Measurements from ENCODE around the gene RCBTB1. TPM values are rescaled to one million over a fixed set of nuclear protein-coding genes. Genes with fewer than 3 reads are reported as not detected.

RCBTB1 gene
- total and polyA plus RNA-seq, 10 donors = 10.0 to 30.9 (median 25.5) TPM

- H3K4me1 ChIP-seq = peaks cover 0 to 8% (median 0%) of the 10 kb centered on the region in 6 donors
- DNase-seq = no peak
Measured at GRCh38 chr13:49546561-49546960, 38.8 kb downstream of the RCBTB1 start.

GRCh38 chr13:49545661-49546060, 39.7 kb downstream of the RCBTB1 start:
- H3K27ac ChIP-seq = no peak overlapping the region
- H3K4me3 ChIP-seq = no peak overlapping the region
- peaks cover 0 to 98% (median 29%) of the 10 kb centered on the region in 6 donors for H3K36me3 ChIP-seq
- intact Hi-C loops (cut with DNase I; ENCODE audit: low total_unique reads) = no loop called here
- DNase-seq = no peak
- no peaks in the 10 kb centered on the region for H3K27me3 ChIP-seq (replicated peaks in 1 of 7)
- TF ChIP-seq POLR2AphosphoS5 (IDR thresholded peaks at IDR 0.05) (no peak), POLR2A (IDR thresholded peaks at IDR 0.05) (no peak), CTCF (IDR thresholded peaks at IDR 0.05 in 8 of 11, conservative IDR thresholded peaks at IDR 0.05 in 3 of 11) (no peak)
- H3K4me1 ChIP-seq = peaks cover 0 to 7% (median 6%) of the 10 kb centered on the region in 6 donors
- 92 to 99% (median 95%) methylated on average over 4 of the region's 4 CpGs for WGBS, 5 donors
- H3K9me3 ChIP-seq = no peaks in the 10 kb centered on the region

More at GRCh38 chr13:49546561-49546960, 38.8 kb downstream of the RCBTB1 start:
- TF ChIP-seq POLR2A (IDR thresholded peaks at IDR 0.05) = no peak
- intact Hi-C loops (cut with DNase I; ENCODE audit: low total_unique reads) = no loop called here
- Histone ChIP-seq H3K36me3 (peaks cover 0 to 98% (median 29%) of the 10 kb centered on the region in 6 donors), H3K27ac (no peak overlapping the region), H3K4me3 (no peak overlapping the region), H3K9me3 (no peaks in the 10 kb centered on the region), H3K27me3 (replicated peaks in 1 of 7) (no peaks in the 10 kb centered on the region)
- WGBS, 5 donors = 90 to 98% (median 96%) methylated on average over 9 of the region's 9 CpGs

GRCh38 chr13:49543656-49544055, 41.7 kb downstream of the RCBTB1 start:
- H3K4me1 ChIP-seq = peaks cover 11 to 25% (median 16%) of the 10 kb centered on the region in 6 donors
- DNase-seq = no peak
- TF ChIP-seq POLR2AphosphoS5 (IDR thresholded peaks at IDR 0.05) = no peak
- TF ChIP-seq CTCF (IDR thresholded peaks at IDR 0.05 in 8 of 11, conservative IDR thresholded peaks at IDR 0.05 in 3 of 11) = no peak
- TF ChIP-seq POLR2A (IDR thresholded peaks at IDR 0.05) = no peak
- H3K27me3 ChIP-seq (replicated peaks in 1 of 7) = no peaks in the 10 kb centered on the region
- no peak overlapping the region for H3K27ac ChIP-seq
- intact Hi-C loops (cut with DNase I; ENCODE audit: low total_unique reads) = no loop called here
- H3K36me3 ChIP-seq = peaks cover 0 to 97% (median 14%) of the 10 kb centered on the region in 6 donors
- H3K9me3 ChIP-seq = no peaks in the 10 kb centered on the region
- WGBS, 5 donors = 95 to 99% (median 98%) methylated on average over 3 of the region's 3 CpGs
- no peak overlapping the region for H3K4me3 ChIP-seq

GRCh38 chr13:49540552-49540951, 44.8 kb downstream of the RCBTB1 start:
- H3K27me3 ChIP-seq (replicated peaks in 1 of 7) = no peaks in the 10 kb centered on the region
- DNase-seq = no peak
- H3K4me3 ChIP-seq = peak overlapping the region in 5 of 8 donors; percentile 1 to 52 (median 10)
- peaks cover 0 to 80% (median 9%) of the 10 kb centered on the region in 6 donors for H3K36me3 ChIP-seq
- no peaks in the 10 kb centered on the region for H3K9me3 ChIP-seq
- 21 to 31% (median 25%) methylated on average over 7 of the region's 7 CpGs for WGBS, 5 donors
- peaks cover 11 to 30% (median 16%) of the 10 kb centered on the region in 6 donors for H3K4me1 ChIP-seq
- intact Hi-C loops (cut with DNase I; ENCODE audit: low total_unique reads) = no loop called here
- TF ChIP-seq CTCF (IDR thresholded peaks at IDR 0.05 in 8 of 11, conservative IDR thresholded peaks at IDR 0.05 in 3 of 11) = no peak
- no peak for TF ChIP-seq POLR2A (IDR thresholded peaks at IDR 0.05)
- no peak for TF ChIP-seq POLR2AphosphoS5 (IDR thresholded peaks at IDR 0.05)
- H3K27ac ChIP-seq = peak overlapping the region in 7 of 8 donors; percentile 41 to 80 (median 66)
